HCT116 (cell line): ENCODE results near the gene TAC3.
"Not testable (repeated sequence)": the region's sequence is repeated elsewhere in the genome, so short reads cannot be mapped to it uniquely, and the experiment has no call there.

ENCODE experiments used
- CBX3 ChIP-seq: IDR thresholded peaks from 2 replicates; pipeline ENCODE4 v1.6.1; 2012; ENCODE audit warnings: low read depth
- CTCF ChIP-seq, 3 experiments: fragments of 200-600 bp in 1 of 3; sonication (generic) in 1 of 3; IDR thresholded peaks in 2 of 3; conservative IDR thresholded peaks in 1 of 3; 2 replicates each; pipeline ENCODE4 v1.5.1; 2012 to 2017; ENCODE audit warnings: low read depth in 2 of 3, low read length in 2 of 3, antibody characterized with exemption in 1 of 3, borderline replicate concordance in 1 of 3, control low read depth in 1 of 3, mild to moderate bottlenecking in 1 of 3, mixed read lengths in 1 of 3, mixed run types in 1 of 3, moderate library complexity in 1 of 3; ENCODE audit not compliant: insufficient read depth in 1 of 3
- EGR1 ChIP-seq: IDR thresholded peaks from 2 replicates; pipeline ENCODE4 v1.6.1; 2012; ENCODE audit warnings: low read depth
- EZH2phosphoT487 ChIP-seq: fragments of 200-600 bp; IDR thresholded peaks from 2 replicates; pipeline ENCODE4 v1.6.1; 2018; ENCODE audit warnings: antibody characterized with exemption, borderline replicate concordance
- POLR2A ChIP-seq: IDR thresholded peaks from 2 replicates; pipeline ENCODE4 v1.7.0; 2011; ENCODE audit warnings: borderline replicate concordance; ENCODE audit not compliant: insufficient read depth, insufficient read length; ENCODE audit errors: extremely low read depth
- POLR2AphosphoS5 ChIP-seq: IDR thresholded peaks from 2 replicates; pipeline ENCODE4 v1.6.1; 2011; ENCODE audit warnings: mild to moderate bottlenecking, low read depth, low read length, moderate library complexity
- REST ChIP-seq: IDR thresholded peaks from 2 replicates; pipeline ENCODE4 v1.6.1; 2012; ENCODE audit warnings: low read depth
- SP1 ChIP-seq: IDR thresholded peaks from 2 replicates; pipeline ENCODE4 v1.6.1; 2012; ENCODE audit warnings: low read depth
- TCF7L2 ChIP-seq: IDR thresholded peaks from 2 replicates; pipeline ENCODE4 v1.7.0; 2011; ENCODE audit warnings: borderline replicate concordance, inconsistent platforms; ENCODE audit not compliant: insufficient read depth, insufficient read length; ENCODE audit errors: extremely low read depth
- YY1 ChIP-seq: IDR thresholded peaks from 2 replicates; pipeline ENCODE4 v1.6.1; 2011; ENCODE audit warnings: low read length, low read depth, moderate library complexity, mild to moderate bottlenecking; ENCODE audit not compliant: insufficient replicate concordance; ENCODE audit errors: extremely low read depth
- ZBTB33 ChIP-seq: IDR thresholded peaks from 2 replicates; pipeline ENCODE4 v1.6.1; 2011; ENCODE audit warnings: mild to moderate bottlenecking, low read length, moderate library complexity; ENCODE audit not compliant: insufficient replicate concordance; ENCODE audit errors: extremely low read depth
- ZNF274 ChIP-seq: fragments of 200-500 bp; sonication (Bioruptor generic); IDR thresholded peaks from 2 replicates; pipeline ENCODE4 v1.6.1; 2014; ENCODE audit warnings: mild to moderate bottlenecking, low read depth, low read length, inconsistent platforms

GRCh38 chr12:56974224-56974623, 42.1 kb downstream of the TAC3 start:
- not testable (repeated sequence) for TF ChIP-seq CTCF (IDR thresholded peaks at IDR 0.05 in 2 of 3, conservative IDR thresholded peaks at IDR 0.05 in 1 of 3; ENCODE audit: borderline replicate concordance in 1 of 3, insufficient read depth in 1 of 3, low read depth in 2 of 3, low read length in 2 of 3); REST; SP1; ZBTB33; ZNF274; POLR2AphosphoS5; CBX3; POLR2A; YY1; EGR1; EZH2phosphoT487; TCF7L2
